Activated CD8-positive, alpha-beta memory T cell treated with anti-CD3 and anti-CD28 coated beads, Interleukin-2, amount 50 U/mL, for 24 hours (primary cell): Measurements from ENCODE around the gene ANKRD17.
"Not testable (repeated sequence)": the region's sequence is repeated elsewhere in the genome, so short reads cannot be mapped to it uniquely, and the experiment has no call there.

Source experiments
- DNase-seq: peaks from one replicate; pipeline ENCODE4 v3.0.0-alpha.2; 2020; ENCODE audit errors: extremely low read depth

ANKRD17 gene

GRCh38 chr4:73205482-73205881 lies 53.1 kb downstream of the ANKRD17 start:
- no peak for DNase-seq

GRCh38 chr4:73203976-73204375 lies 54.6 kb downstream of the ANKRD17 start:
- DNase-seq, result not testable (repeated sequence)

- DNase-seq, result no peak
Measured at GRCh38 chr4:73197220-73197619, 61.4 kb downstream of the ANKRD17 start.

DNA sequence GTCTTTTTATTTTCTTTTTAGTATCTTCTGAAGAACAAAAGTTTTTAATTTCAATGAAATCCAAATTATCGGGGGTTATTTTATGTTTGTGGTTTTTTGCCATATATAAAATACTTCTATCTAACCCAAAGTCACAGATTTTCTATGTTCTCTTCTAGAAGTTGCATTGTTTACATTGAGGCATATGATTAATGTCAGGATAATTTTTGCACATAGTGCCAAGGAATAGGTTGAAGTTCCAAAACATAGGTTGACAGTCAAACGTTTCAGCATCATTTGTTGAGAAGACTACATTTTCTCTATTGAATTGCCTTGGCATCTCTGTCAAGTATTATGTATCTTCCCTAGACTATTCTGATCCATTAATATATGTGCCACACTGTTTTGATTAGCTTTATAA lies 64.5 kb downstream of the ANKRD17 start:
- DNase-seq, result no peak

- no peak for DNase-seq
Measured at GRCh38 chr4:73193659-73194058, 64.9 kb downstream of the ANKRD17 start.

DNA sequence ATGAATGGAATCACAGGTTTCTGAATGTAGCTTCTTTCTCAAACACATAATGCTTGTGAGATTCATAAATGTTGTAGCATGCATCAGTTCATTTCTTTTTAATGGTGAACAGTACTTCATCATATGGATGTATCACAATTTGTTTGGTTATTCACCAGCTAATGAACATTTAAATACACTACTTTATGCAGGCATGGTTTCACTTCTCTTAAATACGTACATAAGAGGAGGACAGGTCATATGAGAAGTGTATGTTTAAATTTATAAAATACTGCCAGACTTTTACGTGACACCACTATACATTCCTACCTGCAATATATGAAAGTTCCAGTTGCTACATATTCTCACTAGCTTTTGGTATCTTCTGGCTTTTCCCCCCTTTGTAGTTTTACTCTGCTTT lies 65.4 kb downstream of the ANKRD17 start:
- DNase-seq, result no peak

DNA sequence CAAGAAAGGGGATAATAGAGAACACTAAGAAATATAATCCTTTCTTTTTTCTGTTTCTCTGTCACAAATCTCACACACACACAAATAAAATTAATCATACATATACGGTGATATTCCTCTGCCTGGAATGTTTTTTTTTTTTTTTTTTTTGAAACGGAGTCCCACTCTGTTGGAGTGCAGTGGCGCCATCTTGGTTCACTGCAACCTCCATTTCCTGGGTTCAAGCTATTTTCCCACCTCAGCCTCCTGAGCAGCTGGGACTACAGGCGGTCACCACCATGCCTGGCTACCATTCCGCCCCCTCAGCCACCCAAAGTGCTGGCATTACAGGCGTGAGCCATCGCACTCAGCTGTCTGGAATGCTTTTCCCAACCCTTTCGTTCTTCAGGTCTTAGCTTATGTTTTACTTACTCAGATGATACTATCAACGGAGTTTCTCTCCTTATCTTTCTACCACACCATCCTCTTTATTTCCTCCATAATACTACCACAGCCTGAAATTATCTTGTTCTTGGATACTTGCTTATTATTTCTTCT lies 69.3 kb downstream of the ANKRD17 start:
- no peak for DNase-seq

GRCh38 chr4:73187325-73187724 lies 71.3 kb downstream of the ANKRD17 start:
- no peak for DNase-seq

- no peak for DNase-seq
Measured at GRCh38 chr4:73185903-73186302, 72.7 kb downstream of the ANKRD17 start.

DNA sequence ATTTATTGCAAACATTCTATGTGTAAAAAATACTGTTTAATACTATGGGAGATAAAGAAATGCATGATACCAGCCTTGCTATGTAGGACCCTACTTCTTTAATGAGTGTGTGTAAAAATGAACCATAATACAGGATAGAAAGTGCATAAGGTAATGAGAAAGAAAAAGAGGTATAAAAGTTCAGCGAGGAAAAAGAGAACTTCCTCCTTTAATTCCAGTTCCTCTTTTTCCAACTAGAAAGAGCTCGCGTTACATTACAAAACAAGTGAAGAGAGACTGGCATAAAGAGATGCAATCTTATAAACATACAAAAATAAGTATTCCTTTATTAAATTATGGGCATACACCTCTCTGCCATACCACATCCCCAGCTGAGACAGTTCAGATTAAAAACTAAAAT lies 77.4 kb downstream of the ANKRD17 start:
- no peak for DNase-seq

GRCh38 chr4:73178389-73178788 lies 80.2 kb downstream of the ANKRD17 start:
- DNase-seq, result no peak

DNA sequence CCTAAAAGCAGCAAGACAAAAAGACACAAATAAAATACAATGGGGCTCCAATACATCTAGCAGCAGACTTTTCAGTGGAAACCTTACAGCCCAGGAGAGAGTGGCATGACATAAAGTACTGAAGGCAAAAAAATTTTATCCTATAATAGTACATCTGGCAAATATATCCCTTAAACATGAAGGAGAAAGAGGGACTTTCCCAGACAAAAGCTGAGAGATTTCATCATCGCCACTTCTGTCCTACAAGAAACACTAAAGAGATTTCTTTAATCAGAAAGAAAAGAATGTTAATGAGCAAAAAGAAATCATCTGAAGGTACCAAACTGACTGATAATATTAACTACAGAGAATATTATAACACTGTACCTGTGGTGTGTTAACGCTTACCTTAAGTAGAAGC lies 86.4 kb downstream of the ANKRD17 start:
- no peak for DNase-seq

- no peak for DNase-seq
Measured at GRCh38 chr4:73170518-73171198, 87.9 kb downstream of the ANKRD17 start.

GRCh38 chr4:73166212-73166611 lies 92.4 kb downstream of the ANKRD17 start:
- no peak for DNase-seq

GRCh38 chr4:73161527-73162185 lies 96.9 kb downstream of the ANKRD17 start:
- no peak for DNase-seq

DNA sequence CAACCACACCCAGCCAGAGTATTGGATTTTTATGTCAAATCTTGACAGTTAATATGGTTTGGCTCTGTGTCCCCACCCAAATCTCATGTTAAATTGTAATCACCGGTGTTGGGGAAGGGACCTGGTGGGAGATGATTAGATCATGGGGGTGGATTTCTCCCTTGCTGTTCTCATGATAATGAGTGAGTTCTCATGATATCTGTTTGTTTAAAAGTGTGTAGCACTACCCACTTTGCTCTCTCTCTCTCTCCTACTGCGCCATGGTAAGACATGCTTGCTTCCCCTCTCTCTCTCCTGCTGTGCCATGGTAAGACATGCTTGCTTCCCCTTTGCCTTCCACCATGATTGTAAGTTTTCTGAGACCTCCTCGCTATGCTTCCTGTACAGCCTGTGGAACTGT lies 102.2 kb downstream of the ANKRD17 start:
- no peak for DNase-seq

- DNase-seq, result no peak
Measured at GRCh38 chr4:73152893-73153292, 105.7 kb downstream of the ANKRD17 start.

- no peak for DNase-seq
Measured at GRCh38 chr4:73142995-73143547, 115.5 kb downstream of the ANKRD17 start.

DNA sequence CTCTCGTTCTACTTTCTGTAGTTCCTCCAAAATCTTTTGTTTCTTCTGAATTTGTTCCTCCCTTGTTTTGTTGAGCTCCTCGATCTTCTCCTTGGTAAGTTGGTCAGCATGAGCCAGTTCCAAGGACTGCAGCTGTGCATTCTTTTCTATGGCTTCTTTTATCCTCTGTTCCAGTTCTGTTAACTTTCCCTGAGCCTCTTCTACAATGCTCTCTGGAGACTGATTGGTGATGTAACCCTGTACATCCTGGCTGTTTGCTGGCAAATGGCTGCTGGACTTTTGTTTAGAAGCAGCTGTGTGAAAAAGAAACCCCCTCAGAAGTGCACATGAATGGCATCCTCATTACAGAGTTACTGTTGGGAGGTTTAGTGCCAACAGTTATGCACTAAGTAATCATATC lies 118.6 kb downstream of the ANKRD17 start:
- DNase-seq, result no peak

DNA sequence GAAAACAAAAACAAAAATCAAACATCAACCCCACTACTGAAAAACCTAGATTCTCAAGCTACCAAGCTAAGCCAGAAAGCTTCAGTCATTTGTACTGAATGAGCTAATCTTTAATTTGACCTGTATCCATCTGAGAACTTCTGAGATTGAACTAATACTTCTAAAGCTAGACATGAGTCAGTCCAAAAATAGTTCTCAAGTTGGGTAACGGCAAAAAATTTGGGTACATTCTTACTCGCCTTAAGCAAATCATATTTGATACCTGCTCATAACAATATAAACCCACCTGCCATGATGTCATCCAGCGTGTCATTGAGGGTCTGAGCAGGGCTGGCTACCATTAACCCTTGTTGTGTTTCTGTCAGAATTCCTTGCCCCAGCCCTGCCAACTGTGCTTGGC lies 119.4 kb downstream of the ANKRD17 start:
- DNase-seq, result no peak

DNA sequence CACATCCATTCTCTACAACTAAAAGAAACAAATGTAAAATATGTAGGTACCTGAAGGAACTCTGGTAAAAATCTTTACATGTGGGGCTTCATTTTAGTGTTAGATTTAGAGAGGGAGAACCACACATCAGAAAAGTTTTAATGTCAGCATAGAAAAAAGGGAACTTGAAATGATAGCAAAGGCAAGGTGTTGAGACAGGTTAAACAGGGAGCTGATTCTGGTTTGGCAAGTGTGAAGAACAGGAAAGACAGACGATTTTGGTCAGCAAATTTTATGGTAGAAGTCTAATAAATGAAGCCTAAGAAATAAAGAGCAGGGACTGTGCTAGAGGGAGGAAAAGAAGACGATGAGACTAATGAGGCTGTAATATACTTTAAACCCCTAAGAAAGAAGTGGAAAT lies 121.5 kb downstream of the ANKRD17 start:
- DNase-seq, result no peak

DNA sequence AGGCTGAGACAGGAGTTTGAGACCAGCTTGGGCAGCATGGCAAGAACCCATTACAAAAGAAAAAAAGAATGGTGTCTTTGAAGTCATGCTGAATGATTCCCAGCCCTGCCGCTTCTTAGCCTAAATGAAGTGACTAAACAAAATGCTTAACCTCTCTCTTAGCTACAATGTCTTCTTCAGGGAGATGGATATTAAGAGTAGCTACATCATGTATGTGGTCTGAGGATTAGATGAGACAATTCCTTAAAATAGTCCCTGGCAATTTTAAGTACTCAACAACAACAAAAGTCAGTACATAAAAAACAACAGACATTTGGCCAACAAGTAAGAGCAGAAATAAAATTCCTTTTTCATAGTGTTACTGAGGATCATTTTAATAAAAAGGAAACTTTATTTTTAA lies 124.8 kb downstream of the ANKRD17 start:
- no peak for DNase-seq

GRCh38 chr4:73131281-73131680 lies 127.3 kb downstream of the ANKRD17 start:
- DNase-seq, result no peak
